NCI-H226 (cell line): ENCODE data around the gene PP2D1.
"Not testable (repeated sequence)": the region's sequence is repeated elsewhere in the genome, so short reads cannot be mapped to it uniquely, and the experiment has no call there.

Experiments used
- DNase-seq: peaks from one replicate; pipeline ENCODE4 v3.0.0-alpha.2; 2015

The PP2D1 gene

GRCh38 chr3:20039765-20040547 lies 27.9 kb upstream of the PP2D1 start, which contains the start of gene KAT2B:
TSS of gene KAT2B (plus strand) at chr3:20040446. CDS start at chr3:20040478, 32 bp downstream.
- peak; percentile 74 for DNase-seq

- no peak for DNase-seq
These were observed 27.4 kb upstream of the PP2D1 start for GRCh38 chr3:20039466-20039764.

- DNase-seq, result no peak
These were observed 26.8 kb upstream of the PP2D1 start for GRCh38 chr3:20038699-20039465.

- no peak for DNase-seq
These were observed 25.4 kb upstream of the PP2D1 start for GRCh38 chr3:20037255-20037996.

- DNase-seq, result no peak
These were observed 23.0 kb upstream of the PP2D1 start for GRCh38 chr3:20035019-20035418.

GRCh38 chr3:20031939-20032338 lies 19.9 kb upstream of the PP2D1 start:
- DNase-seq, result not testable (repeated sequence)

- DNase-seq, result no peak
These were observed 16.9 kb upstream of the PP2D1 start for GRCh38 chr3:20028905-20029331.

- no peak for DNase-seq
These were observed 15.1 kb upstream of the PP2D1 start for GRCh38 chr3:20027136-20027535.

- DNase-seq, result no peak
These were observed 11.8 kb upstream of the PP2D1 start for GRCh38 chr3:20023623-20024405.

GRCh38 chr3:20022954-20023622 lies 11.0 kb upstream of the PP2D1 start:
- DNase-seq, result no peak

GRCh38 chr3:20016076-20016475 lies 4.0 kb upstream of the PP2D1 start:
- not testable (repeated sequence) for DNase-seq

- DNase-seq, result no peak
These were observed 3.5 kb upstream of the PP2D1 start for GRCh38 chr3:20015525-20015924.

GRCh38 chr3:20013396-20013795 lies 1.3 kb upstream of the PP2D1 start:
- no peak for DNase-seq

- DNase-seq, result no peak
These were observed 3.4 kb downstream of the PP2D1 start for GRCh38 chr3:20008646-20009045.

GRCh38 chr3:20007960-20008359 lies 4.1 kb downstream of the PP2D1 start:
- no peak for DNase-seq

GRCh38 chr3:20001932-20002331 lies 10.1 kb downstream of the PP2D1 start:
- no peak for DNase-seq

- DNase-seq, result no peak
These were observed 14.6 kb downstream of the PP2D1 start for GRCh38 chr3:19997502-19997901.

GRCh38 chr3:19994796-19995195 lies 17.3 kb downstream of the PP2D1 start:
- DNase-seq, result no peak

GRCh38 chr3:19988904-19989303 lies 23.2 kb downstream of the PP2D1 start:
- not testable (repeated sequence) for DNase-seq

GRCh38 chr3:19972054-19972453 lies 40.0 kb downstream of the PP2D1 start:
- DNase-seq, result peak; percentile 93

GRCh38 chr3:19970327-19970726 lies 41.7 kb downstream of the PP2D1 start:
- no peak for DNase-seq

- DNase-seq, result no peak
These were observed 44.3 kb downstream of the PP2D1 start for GRCh38 chr3:19967812-19968211.
